Trophoblast cell (in vitro differentiated cells and primary cell): Measurements from ENCODE around the gene SLC18A3.
A peak's percentile ranks its signal among the peaks of the same experiment; 100 is the strongest.

Experiments used
- DNase-seq, 2 donors: peaks; one replicate each; pipeline ENCODE4 v3.0.0-alpha.2; 2016
- H2AFZ ChIP-seq: 2 replicates; pipeline ENCODE4 v1.6.1; 2013; ENCODE audit warnings: low read length, moderate library complexity, mild to moderate bottlenecking; ENCODE audit not compliant: insufficient read depth, poor library complexity
- H2AK5ac ChIP-seq: 2 replicates; pipeline ENCODE4 v1.6.1; 2013; ENCODE audit warnings: mild to moderate bottlenecking, low read length
- H2BK120ac ChIP-seq: 2 replicates; pipeline ENCODE4 v1.6.1; 2013; ENCODE audit warnings: low read length, mild to moderate bottlenecking, moderate library complexity; ENCODE audit not compliant: insufficient read depth, poor library complexity
- H2BK12ac ChIP-seq: 2 replicates; pipeline ENCODE4 v1.6.1; 2013; ENCODE audit warnings: mild to moderate bottlenecking, low read length, moderate library complexity
- H2BK5ac ChIP-seq: 2 replicates; pipeline ENCODE4 v1.6.1; 2013; ENCODE audit warnings: low read length, low read depth, moderate library complexity, mild to moderate bottlenecking; ENCODE audit not compliant: poor library complexity
- H3K14ac ChIP-seq: 2 replicates; pipeline ENCODE4 v1.6.1; 2013; ENCODE audit warnings: mild to moderate bottlenecking, low read length
- H3K18ac ChIP-seq: 2 replicates; pipeline ENCODE4 v1.6.1; 2013; ENCODE audit warnings: mild to moderate bottlenecking, low read length
- H3K23ac ChIP-seq: 2 replicates; pipeline ENCODE4 v1.6.1; 2013; ENCODE audit warnings: low read length
- H3K27ac ChIP-seq: 2 replicates; pipeline ENCODE4 v1.5.1; 2013; ENCODE audit warnings: low read depth, mild to moderate bottlenecking, inconsistent platforms, low read length, moderate library complexity
- H3K27me3 ChIP-seq: 2 replicates; pipeline ENCODE4 v1.6.1; 2013; ENCODE audit warnings: inconsistent platforms, mild to moderate bottlenecking, low read length, moderate library complexity; ENCODE audit not compliant: insufficient read depth
- H3K36me3 ChIP-seq, 2 experiments: 1 replicate in 1 of 2; 2 replicates in 1 of 2; pipeline ENCODE4 v1.6.1; 2013; ENCODE audit warnings: low read length in 2 of 2, mild to moderate bottlenecking in 2 of 2, moderate library complexity in 1 of 2; ENCODE audit not compliant: insufficient read depth in 2 of 2, control insufficient read depth in 1 of 2
- H3K4ac ChIP-seq: 2 replicates; pipeline ENCODE4 v1.6.1; 2013; ENCODE audit warnings: low read depth, mild to moderate bottlenecking, low read length, moderate library complexity
- H3K4me1 ChIP-seq, 2 experiments: 1 replicate in 1 of 2; 2 replicates in 1 of 2; pipeline ENCODE4 v1.6.1; 2013; ENCODE audit warnings: low read length in 2 of 2, mild to moderate bottlenecking in 2 of 2, moderate library complexity in 1 of 2; ENCODE audit not compliant: insufficient read depth in 2 of 2, control insufficient read depth in 1 of 2
- H3K4me2 ChIP-seq: 2 replicates; pipeline ENCODE4 v1.6.1; 2013; ENCODE audit warnings: inconsistent platforms, mild to moderate bottlenecking, low read length, moderate library complexity
- H3K4me3 ChIP-seq: 2 replicates; pipeline ENCODE4 v1.5.1; 2013; ENCODE audit warnings: mild to moderate bottlenecking, low read depth, low read length, inconsistent platforms
- H3K79me1 ChIP-seq: one replicate; pipeline ENCODE4 v1.6.1; 2013; ENCODE audit warnings: low read length
- H3K79me2 ChIP-seq: 2 replicates; pipeline ENCODE4 v1.6.1; 2013; ENCODE audit warnings: low read length, mild to moderate bottlenecking; ENCODE audit not compliant: control insufficient read depth, insufficient read depth, poor library complexity
- H3K9ac ChIP-seq: 2 replicates; pipeline ENCODE4 v1.6.1; 2013; ENCODE audit warnings: mild to moderate bottlenecking, low read length
- H3K9me3 ChIP-seq: 2 replicates; pipeline ENCODE4 v1.6.1; 2013; ENCODE audit warnings: low read depth, mild to moderate bottlenecking, control low read depth, inconsistent platforms, low read length; ENCODE audit not compliant: insufficient read depth
- H4K12ac ChIP-seq: 2 replicates; pipeline ENCODE4 v1.6.1; 2013; ENCODE audit warnings: low read depth, mild to moderate bottlenecking, low read length, moderate library complexity
- H4K8ac ChIP-seq: 2 replicates; pipeline ENCODE4 v1.6.1; 2013; ENCODE audit warnings: low read depth, mild to moderate bottlenecking, low read length, moderate library complexity
- H4K91ac ChIP-seq: one replicate; pipeline ENCODE4 v1.6.1; 2013; ENCODE audit warnings: low read depth, mild to moderate bottlenecking, low read length, moderate library complexity
- WGBS: extraction: QIAGEN DNeasy Blood & Tissue Kit; methylation state at CpG from one replicate; pipeline ENCODE4 v1.1.7; 2013; ENCODE audit warnings: missing lambda C conversion rate; ENCODE audit not compliant: insufficient read length, insufficient coverage; ENCODE audit errors: extremely low coverage; 5-methylcytosine and 5-hydroxymethylcytosine counted together

SLC18A3 gene

DNA sequence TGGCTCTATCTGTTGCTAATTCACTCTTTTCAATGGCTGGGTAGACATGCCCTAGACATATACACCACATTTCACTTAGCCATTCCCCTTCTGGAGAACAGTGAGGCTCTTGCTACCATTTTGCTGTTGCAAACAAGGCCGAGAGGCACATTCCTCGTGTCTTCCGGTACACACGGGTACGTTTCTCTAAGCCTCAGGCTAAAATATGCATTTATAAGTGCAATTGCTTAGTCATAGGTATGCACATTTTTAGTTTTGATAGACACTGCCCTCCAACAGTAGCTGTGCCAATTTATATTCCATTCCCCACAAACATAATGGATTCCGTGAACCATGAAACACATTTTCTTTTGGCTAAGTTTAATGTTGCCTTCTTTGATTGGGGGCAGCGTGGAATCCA lies 16.9 kb downstream of the SLC18A3 start:
- Histone ChIP-seq H3K23ac (no peak overlapping the region), H2BK12ac (no peak overlapping the region), H3K79me1 (no peaks in the 10 kb centered on the region), H3K4ac (no peak overlapping the region), H2AK5ac (no peak overlapping the region), H3K27me3 (no peaks in the 10 kb centered on the region), H3K36me3 (no peaks in the 10 kb centered on the region), H4K12ac (no peak overlapping the region), H2BK5ac (no peak overlapping the region), H2BK120ac (no peak overlapping the region), H2AFZ (no peak overlapping the region), H3K14ac (no peak overlapping the region), H3K79me2 (no peaks in the 10 kb centered on the region), H3K4me3 (no peak overlapping the region), H3K27ac (no peak overlapping the region), H3K4me1 (no peaks in the 10 kb centered on the region), H4K8ac (no peak overlapping the region), H3K9me3 (peaks cover 2% of the 10 kb centered on the region), H4K91ac (no peak overlapping the region), H3K18ac (no peak overlapping the region), H3K9ac (no peak overlapping the region), H3K4me2 (no peak overlapping the region)
- DNase-seq: peak in 1 of 2 donors; percentile 7
- no CpG with 5 or more reads among the region's 7 CpGs for WGBS

DNA sequence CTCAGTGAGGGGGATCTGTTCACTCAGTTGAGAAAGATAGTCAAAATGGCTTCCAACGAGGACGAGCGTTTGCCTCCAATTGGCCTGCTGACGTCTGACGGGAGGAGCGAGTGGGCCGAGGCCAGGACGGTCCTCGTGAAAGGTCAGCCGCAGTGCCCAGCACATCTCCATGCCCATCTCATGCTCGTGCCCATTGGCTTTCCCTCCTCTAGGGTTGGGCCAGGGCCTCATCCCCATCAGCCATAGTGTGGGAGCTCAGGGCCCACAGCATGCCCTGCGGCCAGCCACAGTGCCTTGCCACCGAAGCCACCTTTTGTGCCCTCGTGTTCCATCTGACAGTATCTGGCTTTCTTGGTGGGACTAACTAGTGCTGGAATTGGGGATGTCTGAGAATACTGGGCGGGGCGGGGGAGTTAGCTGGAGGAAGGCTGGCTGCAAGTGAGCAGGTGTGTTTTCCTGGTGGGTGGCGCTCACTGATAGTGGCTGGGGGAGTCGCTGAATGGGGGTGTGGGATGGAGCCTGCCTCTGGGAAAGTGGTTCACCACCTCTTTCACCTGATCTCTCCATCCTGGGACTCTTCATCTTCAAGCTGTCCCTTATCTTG lies 17.6 kb downstream of the SLC18A3 start:
- Histone ChIP-seq H2AFZ (no peak overlapping the region), H2BK5ac (no peak overlapping the region), H3K18ac (no peak overlapping the region), H2AK5ac (no peak overlapping the region), H3K27me3 (no peaks in the 10 kb centered on the region), H3K9me3 (peaks cover 2% of the 10 kb centered on the region), H4K8ac (no peak overlapping the region), H4K91ac (no peak overlapping the region), H3K4me1 (peaks cover 2 to 3% of the 10 kb centered on the region in 2 experiments), H3K27ac (no peak overlapping the region), H2BK12ac (no peak overlapping the region), H3K4ac (no peak overlapping the region), H4K12ac (no peak overlapping the region), H3K79me2 (no peaks in the 10 kb centered on the region), H2BK120ac (no peak overlapping the region), H3K36me3 (no peaks in the 10 kb centered on the region), H3K14ac (no peak overlapping the region), H3K23ac (no peak overlapping the region), H3K4me3 (no peak overlapping the region), H3K4me2 (no peak overlapping the region), H3K9ac (no peak overlapping the region), H3K79me1 (peaks cover 3% of the 10 kb centered on the region)
- no peak for DNase-seq
- WGBS: no CpG with 5 or more reads among the region's 18 CpGs

DNA sequence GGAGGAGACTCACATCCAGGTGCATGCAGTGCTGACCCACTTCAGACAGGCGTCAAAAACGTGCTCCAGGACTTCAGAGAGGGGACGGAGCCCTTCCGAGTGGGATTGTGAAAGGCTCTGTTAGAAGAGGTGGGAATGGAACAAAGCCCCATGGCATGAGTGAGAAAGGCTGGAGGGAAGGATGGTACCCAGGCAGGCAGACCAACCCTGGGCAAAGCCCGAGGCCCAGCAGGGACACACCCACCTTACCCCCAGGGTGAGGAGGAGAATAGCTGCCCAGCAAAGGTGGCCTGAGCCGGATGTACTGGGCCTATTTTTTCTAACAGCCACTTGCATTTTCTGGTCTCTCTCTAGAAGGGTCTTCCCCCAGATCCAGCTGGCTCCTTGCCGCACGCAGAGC lies 18.5 kb downstream of the SLC18A3 start:
- H3K4ac ChIP-seq: no peak overlapping the region
- H3K14ac ChIP-seq: no peak overlapping the region
- no peaks in the 10 kb centered on the region for H3K27me3 ChIP-seq
- WGBS: no CpG with 5 or more reads among the region's 8 CpGs
- peaks cover 6% of the 10 kb centered on the region for H3K79me1 ChIP-seq
- no peak overlapping the region for H3K4me3 ChIP-seq
- H3K23ac ChIP-seq: no peak overlapping the region
- H2BK120ac ChIP-seq: no peak overlapping the region
- H4K91ac ChIP-seq: no peak overlapping the region
- no peak overlapping the region for H2BK5ac ChIP-seq
- H4K12ac ChIP-seq: no peak overlapping the region
- H3K27ac ChIP-seq: no peak overlapping the region
- no peak overlapping the region for H4K8ac ChIP-seq
- no peak overlapping the region for H2AFZ ChIP-seq
- DNase-seq: no peak
- no peak overlapping the region for H3K18ac ChIP-seq
- H3K79me2 ChIP-seq: no peaks in the 10 kb centered on the region
- no peak overlapping the region for H2BK12ac ChIP-seq
- peaks cover 2% of the 10 kb centered on the region for H3K9me3 ChIP-seq
- H2AK5ac ChIP-seq: no peak overlapping the region
- H3K9ac ChIP-seq: no peak overlapping the region
- H3K4me1 ChIP-seq: peaks cover 5 to 8% of the 10 kb centered on the region in 2 experiments
- H3K4me2 ChIP-seq: no peak overlapping the region
- H3K36me3 ChIP-seq: no peaks in the 10 kb centered on the region

DNA sequence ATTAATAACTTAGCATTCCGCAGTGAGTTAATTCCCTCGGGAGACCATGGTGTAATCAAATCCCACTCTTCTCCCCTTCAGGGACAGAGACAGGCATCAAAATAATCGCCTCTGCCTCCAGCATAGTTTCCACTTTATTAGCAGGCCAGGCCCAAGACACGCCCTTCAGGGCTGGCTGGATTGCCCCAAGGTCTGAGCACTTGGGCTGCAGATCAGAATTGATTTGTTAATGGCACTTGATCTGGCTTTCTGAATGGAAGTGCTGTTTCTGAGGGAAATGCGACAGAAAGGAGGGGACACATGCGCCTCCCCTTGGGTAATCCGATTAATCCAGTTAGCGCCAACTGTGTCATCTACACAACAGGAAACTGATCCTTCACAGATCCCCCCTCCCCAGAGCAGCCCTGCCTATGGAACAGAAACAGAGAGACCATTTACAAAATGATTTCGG lies 19.3 kb downstream of the SLC18A3 start:
- H3K9me3 ChIP-seq: peaks cover 2% of the 10 kb centered on the region
- H2BK5ac ChIP-seq: no peak overlapping the region

More for the DNA sequence above, 19.3 kb downstream of the SLC18A3 start:
- Histone ChIP-seq H3K4me3 (no peak overlapping the region), H2AK5ac (no peak overlapping the region), H3K14ac (no peak overlapping the region), H4K8ac (no peak overlapping the region), H4K12ac (no peak overlapping the region), H3K4me1 (peaks cover 5 to 8% of the 10 kb centered on the region in 2 experiments), H3K9ac (no peak overlapping the region), H3K79me1 (peaks cover 6% of the 10 kb centered on the region), H3K4me2 (no peak overlapping the region), H3K36me3 (no peaks in the 10 kb centered on the region), H4K91ac (no peak overlapping the region), H3K79me2 (no peaks in the 10 kb centered on the region), H2BK12ac (no peak overlapping the region), H3K23ac (no peak overlapping the region), H3K18ac (no peak overlapping the region), H2BK120ac (no peak overlapping the region), H3K27ac (no peak overlapping the region), H2AFZ (no peak overlapping the region), H3K27me3 (no peaks in the 10 kb centered on the region), H3K4ac (no peak overlapping the region)
- WGBS: no CpG with 5 or more reads among the region's 9 CpGs
- no peak for DNase-seq
